ENCODE data around the gene AMBRA1. TPM values are rescaled to one million over a fixed set of nuclear protein-coding genes. Genes with fewer than 3 reads are reported as not detected.

Gene AMBRA1
- total RNA-seq, 1 donor from 2014 or later, result 35.7 TPM

GRCh38 chr11:46435679-46436078 lies 158.1 kb downstream of the AMBRA1 start:
- no peaks in the 10 kb centered on the region for H3K9me3 Mint-ChIP-seq
- H3K27ac Mint-ChIP-seq, result no peak overlapping the region
- no peak for DNase-seq (ENCODE audit: low spot score)
- H3K36me3 Mint-ChIP-seq (ENCODE audit: low read depth), result peaks cover 33% of the 10 kb centered on the region
- no peaks in the 10 kb centered on the region for H3K27me3 Mint-ChIP-seq (ENCODE audit: insufficient read depth)
- no peak overlapping the region for H3K4me3 Mint-ChIP-seq
- H3K4me1 Mint-ChIP-seq (ENCODE audit: low read depth), result no peaks in the 10 kb centered on the region
- intact Hi-C loops (cut with micrococcal nuclease), result no loop called here

GRCh38 chr11:46431211-46431610 lies 162.6 kb downstream of the AMBRA1 start:
- no peaks in the 10 kb centered on the region for H3K9me3 Mint-ChIP-seq
- DNase-seq (ENCODE audit: low spot score), result no peak
- no peak overlapping the region for H3K4me3 Mint-ChIP-seq
- peaks cover 26% of the 10 kb centered on the region for H3K36me3 Mint-ChIP-seq (ENCODE audit: low read depth)
- no peak overlapping the region for H3K27ac Mint-ChIP-seq
- intact Hi-C loops (cut with micrococcal nuclease), result no loop called here
- no peaks in the 10 kb centered on the region for H3K27me3 Mint-ChIP-seq (ENCODE audit: insufficient read depth)
- H3K4me1 Mint-ChIP-seq (ENCODE audit: low read depth), result no peaks in the 10 kb centered on the region

- Mint-ChIP-seq H3K9me3 (no peaks in the 10 kb centered on the region), H3K4me3 (no peak overlapping the region), H3K36me3 (ENCODE audit: low read depth) (peaks cover 21% of the 10 kb centered on the region), H3K27ac (no peak overlapping the region), H3K27me3 (ENCODE audit: insufficient read depth) (no peaks in the 10 kb centered on the region), H3K4me1 (ENCODE audit: low read depth) (no peaks in the 10 kb centered on the region)
- DNase-seq (ENCODE audit: low spot score), result no peak
- intact Hi-C loops (cut with micrococcal nuclease), result no loop called here
These were observed 164.1 kb downstream of the AMBRA1 start for GRCh38 chr11:46429717-46430116.

GRCh38 chr11:46427364-46427763 lies 166.5 kb downstream of the AMBRA1 start:
- Mint-ChIP-seq H3K4me3 (no peak overlapping the region), H3K36me3 (ENCODE audit: low read depth) (peaks cover 15% of the 10 kb centered on the region), H3K27me3 (ENCODE audit: insufficient read depth) (no peaks in the 10 kb centered on the region), H3K9me3 (no peaks in the 10 kb centered on the region), H3K4me1 (ENCODE audit: low read depth) (no peaks in the 10 kb centered on the region), H3K27ac (no peak overlapping the region)
- intact Hi-C loops (cut with micrococcal nuclease), result no loop called here
- DNase-seq (ENCODE audit: low spot score), result no peak

- Mint-ChIP-seq H3K9me3 (no peaks in the 10 kb centered on the region), H3K27me3 (ENCODE audit: insufficient read depth) (no peaks in the 10 kb centered on the region), H3K27ac (no peak overlapping the region), H3K36me3 (ENCODE audit: low read depth) (peaks cover 14% of the 10 kb centered on the region), H3K4me1 (ENCODE audit: low read depth) (no peaks in the 10 kb centered on the region), H3K4me3 (no peak overlapping the region)
- no peak for DNase-seq (ENCODE audit: low spot score)
- intact Hi-C loops (cut with micrococcal nuclease), result no loop called here
These were observed 167.4 kb downstream of the AMBRA1 start for GRCh38 chr11:46426233-46426991.

GRCh38 chr11:46422588-46422987 lies 171.2 kb downstream of the AMBRA1 start:
- Mint-ChIP-seq H3K27me3 (ENCODE audit: insufficient read depth) (no peaks in the 10 kb centered on the region), H3K9me3 (no peaks in the 10 kb centered on the region), H3K4me1 (ENCODE audit: low read depth) (peaks cover 8% of the 10 kb centered on the region), H3K4me3 (no peak overlapping the region), H3K27ac (no peak overlapping the region), H3K36me3 (ENCODE audit: low read depth) (peaks cover 13% of the 10 kb centered on the region)
- DNase-seq (ENCODE audit: low spot score), result no peak
- intact Hi-C loops (cut with micrococcal nuclease), result no loop called here

- intact Hi-C loops (cut with micrococcal nuclease), result no loop called here
- Mint-ChIP-seq H3K27me3 (ENCODE audit: insufficient read depth) (no peaks in the 10 kb centered on the region), H3K27ac (no peak overlapping the region), H3K4me3 (no peak overlapping the region), H3K4me1 (ENCODE audit: low read depth) (peaks cover 8% of the 10 kb centered on the region), H3K9me3 (no peaks in the 10 kb centered on the region), H3K36me3 (ENCODE audit: low read depth) (peaks cover 16% of the 10 kb centered on the region)
- no peak for DNase-seq (ENCODE audit: low spot score)
These were observed 172.5 kb downstream of the AMBRA1 start for GRCh38 chr11:46421257-46421880.

- Mint-ChIP-seq H3K9me3 (no peaks in the 10 kb centered on the region), H3K4me3 (no peak overlapping the region), H3K36me3 (ENCODE audit: low read depth) (peaks cover 21% of the 10 kb centered on the region), H3K4me1 (ENCODE audit: low read depth) (peaks cover 8% of the 10 kb centered on the region), H3K27me3 (ENCODE audit: insufficient read depth) (no peaks in the 10 kb centered on the region), H3K27ac (no peak overlapping the region)
- DNase-seq (ENCODE audit: low spot score), result no peak
- intact Hi-C loops (cut with micrococcal nuclease), result no loop called here
These were observed 173.3 kb downstream of the AMBRA1 start for GRCh38 chr11:46420513-46420912.

GRCh38 chr11:46418751-46419150 lies 175.1 kb downstream of the AMBRA1 start:
- Mint-ChIP-seq H3K9me3 (no peaks in the 10 kb centered on the region), H3K27ac (no peak overlapping the region), H3K36me3 (ENCODE audit: low read depth) (peaks cover 33% of the 10 kb centered on the region), H3K4me1 (ENCODE audit: low read depth) (peaks cover 8% of the 10 kb centered on the region), H3K27me3 (ENCODE audit: insufficient read depth) (no peaks in the 10 kb centered on the region), H3K4me3 (no peak overlapping the region)
- DNase-seq (ENCODE audit: low spot score), result no peak
- intact Hi-C loops (cut with micrococcal nuclease), result no loop called here

GRCh38 chr11:46417711-46418110 lies 176.1 kb downstream of the AMBRA1 start:
- DNase-seq (ENCODE audit: low spot score), result no peak
- Mint-ChIP-seq H3K27me3 (ENCODE audit: insufficient read depth) (no peaks in the 10 kb centered on the region), H3K4me3 (no peak overlapping the region), H3K27ac (no peak overlapping the region), H3K36me3 (ENCODE audit: low read depth) (peaks cover 33% of the 10 kb centered on the region), H3K9me3 (no peaks in the 10 kb centered on the region), H3K4me1 (ENCODE audit: low read depth) (peaks cover 8% of the 10 kb centered on the region)
- intact Hi-C loops (cut with micrococcal nuclease), result no loop called here

GRCh38 chr11:46414879-46415278 lies 178.9 kb downstream of the AMBRA1 start:
- intact Hi-C loops (cut with micrococcal nuclease), result no loop called here
- Mint-ChIP-seq H3K4me1 (ENCODE audit: low read depth) (no peaks in the 10 kb centered on the region), H3K36me3 (ENCODE audit: low read depth) (peaks cover 28% of the 10 kb centered on the region), H3K27ac (no peak overlapping the region), H3K9me3 (no peaks in the 10 kb centered on the region), H3K4me3 (no peak overlapping the region), H3K27me3 (ENCODE audit: insufficient read depth) (no peaks in the 10 kb centered on the region)
- DNase-seq (ENCODE audit: low spot score), result no peak

GRCh38 chr11:46414466-46414796 lies 179.4 kb downstream of the AMBRA1 start:
- Mint-ChIP-seq H3K4me3 (no peak overlapping the region), H3K27me3 (ENCODE audit: insufficient read depth) (no peaks in the 10 kb centered on the region), H3K36me3 (ENCODE audit: low read depth) (peaks cover 31% of the 10 kb centered on the region), H3K4me1 (ENCODE audit: low read depth) (no peaks in the 10 kb centered on the region), H3K27ac (no peak overlapping the region), H3K9me3 (no peaks in the 10 kb centered on the region)
- DNase-seq (ENCODE audit: low spot score), result no peak
- intact Hi-C loops (cut with micrococcal nuclease), result no loop called here

- H3K27ac Mint-ChIP-seq, result no peak overlapping the region
- H3K27me3 Mint-ChIP-seq (ENCODE audit: insufficient read depth), result no peaks in the 10 kb centered on the region
- no peak for DNase-seq (ENCODE audit: low spot score)
- no peaks in the 10 kb centered on the region for H3K4me1 Mint-ChIP-seq (ENCODE audit: low read depth)
- intact Hi-C loops (cut with micrococcal nuclease), result no loop called here
- no peak overlapping the region for H3K4me3 Mint-ChIP-seq
- no peaks in the 10 kb centered on the region for H3K9me3 Mint-ChIP-seq
- H3K36me3 Mint-ChIP-seq (ENCODE audit: low read depth), result peaks cover 32% of the 10 kb centered on the region
These were observed 179.9 kb downstream of the AMBRA1 start for GRCh38 chr11:46413760-46414465.

All from activated T-helper 1 cell treated with anti-CD3 and anti-CD28 coated beads, Interleukin-12 subunit alpha, Interleukin-12 subunit beta, Interleukin-2, Interleukin-4 antibody, amounts not matched to agents 30 ng/mL and 10 ng/mL and 1 ng/mL, durations not matched to agents 14 hours and 24 hours and 36 hours (primary cell).